ENCODE results near the gene SND1.
"Not testable (repeated sequence)": the region's sequence is repeated elsewhere in the genome, so short reads cannot be mapped to it uniquely, and the experiment has no call there.

SND1 gene

DNA sequence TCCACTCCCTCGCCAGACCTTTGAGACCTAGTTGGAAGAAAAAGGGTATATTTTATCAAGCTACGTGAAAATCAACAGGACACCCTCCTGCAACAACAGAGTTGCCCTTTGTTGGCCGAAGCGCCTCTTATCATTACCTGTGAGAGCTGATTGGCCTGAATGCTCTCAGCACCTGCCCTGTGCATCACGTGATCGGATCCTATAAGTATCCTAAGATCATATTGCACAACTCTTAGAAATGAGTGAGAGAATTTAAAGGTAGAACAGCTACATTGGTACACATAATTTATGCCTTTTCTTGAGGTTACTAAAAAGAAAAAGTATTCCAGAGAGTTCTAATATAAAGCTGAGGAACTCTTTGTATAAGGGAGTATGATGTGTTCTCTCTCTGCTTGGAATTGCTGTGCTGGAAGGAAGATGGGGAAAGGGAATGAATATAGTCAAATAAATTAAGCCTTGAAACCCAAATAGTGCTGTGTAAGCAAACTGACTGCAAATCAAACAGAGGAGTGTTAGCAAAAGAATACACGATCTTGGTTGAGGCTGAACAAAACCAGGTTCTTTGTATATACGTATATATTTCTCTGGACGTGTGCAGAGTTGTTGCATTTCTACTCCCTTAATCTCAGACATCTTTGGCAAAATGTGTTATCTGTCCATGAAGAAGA, 309.9 kb downstream of the SND1 start:
- DNase-seq (ENCODE audit: low spot score), result no peak

DNA sequence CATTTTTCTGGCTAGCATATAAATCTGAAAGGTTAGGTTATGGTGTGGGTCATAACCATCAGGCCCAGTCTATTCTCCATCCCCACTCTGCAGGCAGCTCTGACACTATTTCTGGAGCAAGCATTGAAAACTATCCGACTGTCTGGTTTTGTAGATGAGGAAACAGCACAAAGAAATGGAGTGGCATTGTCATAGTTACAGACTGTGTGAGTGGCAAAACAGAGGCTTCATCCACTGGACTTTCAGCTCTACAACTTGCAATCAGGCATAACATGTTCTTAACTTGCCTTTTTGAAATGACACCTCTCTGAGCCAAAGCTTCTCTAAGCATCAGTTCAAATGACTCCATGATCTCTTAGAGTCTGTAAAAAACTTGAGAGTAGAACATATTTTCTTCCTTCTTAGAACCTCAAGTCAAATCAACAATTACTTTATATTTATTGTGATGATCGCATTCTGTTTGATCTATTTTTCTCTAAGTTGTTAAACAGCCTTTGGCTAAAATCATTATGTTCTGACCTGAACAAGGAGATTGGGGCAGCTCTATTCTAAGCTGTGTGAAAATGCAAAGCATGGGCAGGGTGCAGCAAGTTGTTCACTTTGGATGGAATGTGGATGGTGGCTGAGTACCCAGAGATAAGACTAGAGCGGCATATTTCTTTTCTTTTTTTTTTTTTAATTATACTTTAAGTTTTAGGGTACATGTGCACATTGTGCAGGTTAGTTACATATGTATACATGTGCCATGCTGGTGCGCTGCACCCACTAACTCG, 310.8 kb downstream of the SND1 start:
- no peak for DNase-seq (ENCODE audit: low spot score)

DNA sequence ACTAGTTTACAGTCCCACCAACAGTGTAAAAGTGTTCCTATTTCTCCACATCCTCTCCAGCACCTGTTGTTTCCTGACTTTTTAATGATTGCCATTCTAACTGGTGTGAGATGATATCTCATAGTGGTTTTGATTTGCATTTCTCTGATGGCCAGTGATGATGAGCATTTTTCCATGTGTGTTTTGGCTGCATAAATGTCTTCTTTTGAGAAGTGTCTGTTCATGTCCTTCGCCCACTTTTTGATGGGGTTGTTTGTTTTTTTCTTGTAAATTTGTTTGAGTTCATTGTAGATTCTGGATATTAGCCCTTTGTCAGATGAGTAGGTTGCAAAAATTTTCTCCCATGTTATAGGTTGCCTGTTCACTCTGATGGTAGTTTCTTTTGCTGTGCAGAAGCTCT, 311.9 kb downstream of the SND1 start:
- DNase-seq (ENCODE audit: low spot score), result not testable (repeated sequence)

DNA sequence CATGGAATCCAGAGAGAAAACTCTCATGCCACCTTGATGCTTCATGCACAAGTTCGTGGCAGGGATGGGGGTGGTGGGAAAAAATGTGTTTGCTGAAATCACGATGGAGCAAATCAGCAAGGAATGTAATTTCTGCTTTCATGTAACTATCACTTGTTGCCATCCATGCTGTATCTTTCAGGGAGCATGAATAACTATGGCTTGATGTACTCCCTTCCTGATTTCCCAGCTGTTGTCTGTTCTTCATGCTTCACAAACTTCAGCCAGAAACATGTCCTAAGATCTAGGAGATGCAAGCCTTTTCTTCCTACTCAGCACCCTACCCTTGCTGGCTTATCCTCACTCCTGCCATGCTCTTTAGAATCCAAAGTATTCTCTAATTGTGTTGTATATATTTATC, 315.3 kb downstream of the SND1 start:
- no peak for DNase-seq (ENCODE audit: low spot score)

DNA sequence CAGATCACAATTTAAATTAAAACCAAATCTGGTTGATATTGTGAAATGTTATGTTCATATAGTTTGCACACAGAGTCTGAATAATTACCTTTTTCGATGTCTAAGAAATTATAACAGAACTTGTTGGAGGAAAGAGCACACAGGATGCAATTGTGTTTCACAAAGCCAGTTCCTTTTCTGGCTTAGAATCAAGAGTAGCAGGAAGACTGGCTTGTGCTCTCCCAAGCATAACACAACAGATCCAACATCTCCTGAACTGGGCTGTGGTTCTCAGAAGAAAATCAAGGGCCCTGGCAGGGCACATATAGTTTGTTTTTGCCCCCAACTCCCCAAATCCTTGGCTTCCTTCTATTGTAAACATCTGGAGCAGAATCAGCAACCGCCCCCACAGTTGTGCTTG, 316.6 kb downstream of the SND1 start:
- DNase-seq (ENCODE audit: low spot score), result no peak

DNA sequence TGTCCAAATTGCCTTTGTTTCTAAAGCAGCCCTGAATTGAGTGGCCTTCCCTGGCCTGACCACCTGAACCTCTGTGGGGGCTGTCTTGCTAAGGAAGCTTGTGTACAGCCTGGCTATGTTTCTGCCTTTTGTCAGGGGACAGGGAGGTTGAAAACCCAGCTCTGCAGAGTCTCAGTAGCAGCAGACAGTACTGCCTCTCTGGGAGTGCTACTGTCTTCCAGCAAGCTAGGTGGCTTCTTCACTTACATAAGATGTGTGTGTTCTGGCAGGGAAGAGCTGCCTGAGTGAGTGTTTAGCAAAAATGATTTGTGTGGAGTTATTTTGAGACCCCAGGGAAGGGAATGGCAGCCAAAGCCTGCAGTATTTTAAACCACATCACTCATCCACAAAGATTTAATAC, 321.8 kb downstream of the SND1 start:
- no peak for DNase-seq (ENCODE audit: low spot score)

DNA sequence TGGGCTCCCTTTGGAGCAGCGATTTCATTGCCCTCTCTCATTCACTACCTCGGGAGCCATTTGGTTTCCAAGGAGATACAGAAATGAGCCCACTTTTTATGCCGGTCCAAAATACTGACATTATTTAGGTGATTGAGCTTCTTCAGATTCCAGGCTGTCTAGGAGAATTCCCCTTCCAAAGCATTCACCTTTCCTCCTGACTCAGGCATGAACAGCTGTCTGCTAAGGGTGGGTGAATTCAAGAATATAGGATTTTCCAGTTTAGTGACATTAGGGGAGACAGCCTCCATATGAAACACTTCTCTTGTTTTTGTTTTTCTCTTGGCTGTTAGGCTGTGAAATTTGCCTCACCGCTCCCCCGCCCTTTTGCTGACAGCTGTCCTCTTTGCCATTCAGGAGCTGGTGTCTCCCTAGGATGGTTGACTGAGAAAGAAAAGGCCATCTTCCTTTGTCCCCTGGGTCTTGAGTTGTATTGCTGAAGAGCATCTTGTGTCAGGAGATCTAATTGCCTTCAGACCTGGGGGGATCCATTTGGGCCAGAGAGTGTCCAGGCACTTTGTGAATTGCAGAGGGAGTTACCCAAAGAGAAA, 322.5 kb downstream of the SND1 start:
- DNase-seq (ENCODE audit: low spot score), result no peak

DNA sequence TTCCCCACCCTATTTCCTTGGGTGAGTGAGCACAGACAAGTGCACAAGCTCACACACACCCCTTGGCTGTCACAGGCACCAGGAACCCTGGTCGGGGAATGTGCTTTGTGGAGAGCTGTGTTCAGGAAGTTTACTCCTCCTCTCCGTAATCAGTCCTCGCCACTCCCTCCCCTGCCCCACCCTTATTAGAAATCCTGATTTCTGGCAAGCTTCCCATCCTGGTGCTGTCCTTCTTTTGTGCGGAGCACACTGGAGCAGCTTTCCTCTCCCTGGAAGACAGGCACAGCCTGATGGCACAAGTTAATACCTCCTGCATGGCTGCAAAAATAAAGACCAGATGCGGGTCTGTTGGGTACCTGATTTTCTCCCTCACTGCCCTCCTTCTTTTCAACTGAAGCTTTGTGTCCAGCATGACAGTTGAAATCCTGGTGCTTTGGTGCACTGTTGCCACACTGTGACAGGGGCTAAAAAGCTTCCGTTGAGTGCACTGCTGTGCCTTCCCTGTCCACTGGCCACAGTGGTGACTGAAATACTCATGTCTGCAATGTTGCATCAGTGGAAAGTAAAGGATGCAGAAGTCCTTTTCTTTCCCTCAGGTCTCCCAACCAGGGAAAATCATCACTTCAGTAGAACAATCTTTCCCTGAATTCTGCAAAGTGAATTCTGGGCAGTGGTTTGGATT, 324.2 kb downstream of the SND1 start:
- no peak for DNase-seq (ENCODE audit: low spot score)

DNA sequence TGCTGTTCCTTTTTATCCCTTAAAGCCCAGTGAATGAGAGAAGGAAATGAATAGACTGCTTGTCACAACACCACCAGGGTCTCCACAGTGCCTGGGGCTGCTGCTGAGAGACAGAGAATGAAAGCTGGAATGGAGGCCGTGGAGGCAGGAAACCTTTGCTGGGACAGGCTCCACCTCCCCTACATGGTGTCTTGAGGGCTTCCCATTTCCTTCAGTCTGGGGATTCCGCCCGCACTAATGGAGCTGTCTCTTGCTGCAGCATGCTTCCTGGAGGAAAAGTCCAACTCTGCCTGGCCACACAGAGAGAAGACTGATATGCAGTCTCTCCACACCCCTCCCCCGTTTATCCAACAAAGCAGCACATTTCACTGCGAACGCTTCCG, 324.7 kb downstream of the SND1 start:
- no peak for DNase-seq (ENCODE audit: low spot score)

DNA sequence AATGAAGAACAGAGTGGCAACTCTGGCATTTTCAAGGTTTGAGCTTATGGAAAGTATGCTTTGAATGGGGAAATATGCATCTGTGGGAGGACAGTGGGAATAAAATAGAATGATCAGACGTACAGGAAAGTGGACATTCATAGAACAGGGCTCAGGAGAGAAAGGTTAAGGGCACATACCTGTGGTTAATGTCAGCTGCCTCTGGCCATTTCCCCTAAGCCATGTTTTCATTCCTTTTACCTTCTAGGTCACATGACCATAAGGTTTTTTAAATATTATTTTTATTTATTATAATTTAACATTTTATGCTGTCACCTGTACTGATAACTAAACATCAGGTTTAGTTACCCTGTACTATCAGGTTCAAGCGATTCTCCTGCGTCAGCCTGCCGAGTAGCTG, 326.4 kb downstream of the SND1 start:
- no peak for DNase-seq (ENCODE audit: low spot score)

DNA sequence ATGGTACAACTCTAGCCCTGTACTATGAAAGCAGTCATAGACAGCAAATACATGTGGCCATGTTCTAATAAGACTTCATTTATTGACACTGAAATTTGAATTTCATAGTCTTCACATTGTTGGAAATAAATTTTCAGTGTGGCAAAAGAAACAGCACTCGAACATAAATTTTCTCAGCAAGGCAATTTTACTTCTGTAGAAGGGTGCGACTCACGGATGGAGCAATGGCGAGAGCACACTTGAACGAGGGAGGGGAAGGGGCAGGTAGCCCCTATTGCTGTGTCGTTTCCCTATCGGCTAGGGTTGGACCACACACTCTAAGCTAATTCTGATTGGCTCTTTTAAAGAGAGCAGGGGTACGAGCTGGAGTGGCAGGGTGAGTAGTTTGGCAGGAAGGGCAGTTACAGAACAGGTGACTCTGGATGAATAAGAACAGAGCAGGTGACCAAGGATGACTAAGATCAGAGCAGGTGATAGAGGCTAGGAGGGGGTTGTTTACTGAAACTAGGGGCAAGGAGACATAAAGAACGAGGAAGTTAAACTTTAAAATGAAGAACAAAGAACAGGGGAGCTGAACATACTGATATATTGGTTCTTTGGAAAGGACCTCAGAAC, 327.2 kb downstream of the SND1 start:
- DNase-seq (ENCODE audit: low spot score), result no peak

DNA sequence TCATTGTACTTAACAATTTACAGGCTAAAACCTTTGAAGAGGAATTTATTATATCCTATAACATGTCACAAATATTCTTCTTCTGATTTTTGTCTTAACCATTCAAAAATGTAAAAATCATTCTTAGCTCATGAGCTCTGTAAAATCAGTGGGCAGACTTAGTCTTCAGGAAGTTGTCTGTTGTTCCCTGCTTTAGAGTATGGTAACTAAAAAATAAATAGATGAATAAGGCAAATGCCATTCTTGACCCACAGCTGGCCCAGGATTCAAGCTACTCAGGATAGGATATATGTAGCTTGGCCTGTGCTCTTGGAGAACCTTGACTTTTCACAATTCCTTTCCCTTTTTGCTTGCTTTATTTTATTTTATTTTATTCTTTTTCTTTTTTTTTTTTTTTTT, 327.7 kb downstream of the SND1 start:
- no peak for DNase-seq (ENCODE audit: low spot score)

DNA sequence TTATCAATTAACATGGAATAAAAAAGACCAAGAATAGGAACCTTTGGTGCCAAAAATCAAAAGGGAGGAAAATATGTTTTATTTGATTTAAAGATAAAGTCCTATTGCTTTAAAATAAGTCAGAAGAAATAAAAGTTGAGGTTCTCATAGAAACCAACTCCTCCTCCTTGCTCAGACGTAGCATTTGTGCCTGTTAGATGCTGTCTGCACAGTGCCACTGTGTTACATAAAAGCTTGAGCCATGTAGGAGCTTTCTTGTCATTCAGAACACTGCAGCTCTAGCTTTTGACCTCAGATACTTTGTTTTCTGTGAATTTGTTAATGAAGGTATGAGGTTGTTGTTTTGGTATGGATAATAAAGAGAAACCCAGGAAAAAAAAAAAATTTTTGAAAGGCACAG, 328.9 kb downstream of the SND1 start:
- DNase-seq (ENCODE audit: low spot score), result no peak

DNA sequence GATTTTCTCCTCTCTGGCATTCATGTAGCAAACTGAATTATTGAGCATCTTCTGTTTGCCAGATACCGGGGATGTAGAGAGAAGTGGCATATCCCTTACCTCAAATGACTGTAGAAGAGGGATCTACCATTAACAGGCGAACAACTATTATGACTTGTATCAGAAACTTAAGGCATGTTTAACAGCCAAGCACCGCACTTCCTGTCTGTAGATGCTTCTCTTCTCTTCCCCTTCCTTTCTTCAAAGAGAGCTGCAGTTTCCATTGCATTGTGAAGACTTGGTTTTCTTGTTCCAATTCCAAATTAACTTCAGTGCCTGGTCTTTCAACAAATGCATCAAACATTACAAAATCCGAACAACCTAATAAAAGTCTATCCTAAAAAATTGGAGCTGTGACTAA, 330.0 kb downstream of the SND1 start:
- no peak for DNase-seq (ENCODE audit: low spot score)

DNA sequence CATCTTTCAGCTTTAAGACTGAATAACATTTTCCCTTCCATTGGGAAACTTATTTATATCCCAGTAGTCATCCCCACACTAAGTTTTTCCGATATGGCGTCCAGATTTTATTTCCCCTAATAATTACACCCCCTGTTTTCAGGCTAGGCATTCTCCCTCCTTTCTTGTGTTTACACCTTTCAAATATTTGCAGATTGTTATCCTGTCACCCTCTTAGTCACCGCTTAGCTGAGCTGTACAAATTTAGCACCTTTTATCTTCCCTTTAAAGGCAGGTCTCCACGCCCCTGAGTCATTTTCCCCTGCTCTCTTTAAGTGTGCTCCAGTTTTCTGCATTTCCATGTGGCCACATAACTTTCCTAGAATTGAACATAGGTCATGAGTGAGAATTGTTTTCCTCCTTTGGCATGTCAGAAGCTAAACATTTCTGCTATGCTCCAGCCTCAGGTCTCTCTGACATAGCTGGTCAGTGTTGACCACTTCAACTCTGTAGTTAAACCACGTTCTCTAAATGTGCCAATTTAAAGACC, 331.9 kb downstream of the SND1 start:
- DNase-seq (ENCODE audit: low spot score), result no peak

DNA sequence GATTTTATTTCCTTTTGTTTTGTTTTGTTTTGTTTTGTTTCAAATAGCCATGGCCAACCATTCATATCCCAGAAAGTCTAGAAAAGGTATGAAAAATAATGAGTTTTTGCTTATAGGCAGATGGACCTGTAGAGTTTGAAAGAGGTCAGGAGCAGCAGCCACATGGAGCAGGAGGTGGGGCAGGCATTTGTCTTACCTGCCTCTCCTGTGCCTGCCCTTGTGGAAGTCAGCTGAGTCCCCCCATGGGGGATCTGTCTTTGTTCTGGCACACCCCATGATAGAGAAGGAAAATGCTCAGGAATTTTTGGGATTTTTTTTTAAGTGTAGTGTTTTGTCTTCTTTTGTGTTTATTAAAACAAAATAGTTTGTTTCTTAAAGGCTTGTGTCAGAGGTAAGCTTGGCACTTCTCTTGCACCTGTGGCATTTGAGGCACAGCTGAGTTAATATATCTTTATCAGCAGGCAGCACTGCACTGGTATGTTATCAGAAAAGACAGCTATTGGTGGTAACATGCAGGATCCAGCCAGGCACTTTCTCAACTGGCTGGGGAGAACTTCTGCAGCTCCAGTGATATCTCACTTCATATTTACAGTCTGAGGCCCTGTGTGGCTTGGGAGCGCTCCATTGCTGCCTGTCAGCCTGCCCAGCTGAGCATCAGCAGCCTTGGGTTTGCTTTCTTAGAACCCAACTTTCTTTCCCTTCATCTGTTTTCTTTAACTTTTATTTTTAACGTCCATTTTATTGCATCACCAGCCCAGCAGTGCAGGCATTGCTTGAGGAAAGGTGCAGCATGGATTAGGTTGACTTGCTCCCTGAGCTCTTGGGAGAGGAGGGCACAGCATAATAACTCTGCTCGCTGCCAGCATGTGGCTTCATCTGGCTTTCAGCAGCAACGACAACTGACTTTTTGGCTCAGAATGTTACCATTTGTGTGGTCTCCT, 334.9 kb downstream of the SND1 start:
- DNase-seq (ENCODE audit: low spot score), result no peak

DNA sequence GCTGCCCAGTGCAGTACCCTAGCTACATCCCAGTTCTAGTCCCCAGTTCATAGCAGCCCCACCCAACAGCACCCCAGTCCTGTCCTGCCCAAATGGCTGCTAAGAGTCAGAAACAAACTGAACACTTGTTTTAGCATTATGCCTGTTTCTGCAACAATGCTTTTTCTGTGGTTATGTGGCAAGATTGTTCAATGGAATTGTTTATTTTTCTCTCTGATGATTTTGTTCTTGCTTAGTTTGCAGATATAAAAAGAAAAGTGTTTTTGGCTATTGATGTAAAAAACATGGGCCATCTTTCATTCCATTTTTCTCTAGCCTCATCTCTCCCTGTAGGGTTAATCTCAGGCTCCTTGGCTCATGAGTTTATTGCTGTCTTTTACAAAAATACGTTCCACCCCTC, 336.8 kb downstream of the SND1 start:
- no peak for DNase-seq (ENCODE audit: low spot score)

DNA sequence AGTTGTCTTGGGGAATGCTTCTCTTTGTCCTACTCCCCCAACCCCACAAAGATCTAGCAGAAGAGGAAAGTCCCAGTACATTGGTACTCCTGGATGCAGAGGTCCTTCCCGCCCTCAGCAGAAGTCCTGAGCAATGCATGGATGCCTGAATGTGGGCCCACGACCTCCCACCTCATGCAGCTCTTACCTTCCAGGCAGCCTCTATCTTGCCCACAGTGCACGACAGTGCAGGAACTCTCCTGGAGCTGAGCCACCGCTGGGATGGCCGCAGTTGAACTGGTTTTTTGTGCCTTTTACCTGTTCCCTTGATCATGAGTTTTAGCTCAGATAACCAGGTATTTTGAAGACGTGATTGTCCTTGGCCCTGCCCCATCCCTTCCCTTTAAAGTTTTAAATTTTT, 341.3 kb downstream of the SND1 start:
- DNase-seq (ENCODE audit: low spot score), result no peak

DNA sequence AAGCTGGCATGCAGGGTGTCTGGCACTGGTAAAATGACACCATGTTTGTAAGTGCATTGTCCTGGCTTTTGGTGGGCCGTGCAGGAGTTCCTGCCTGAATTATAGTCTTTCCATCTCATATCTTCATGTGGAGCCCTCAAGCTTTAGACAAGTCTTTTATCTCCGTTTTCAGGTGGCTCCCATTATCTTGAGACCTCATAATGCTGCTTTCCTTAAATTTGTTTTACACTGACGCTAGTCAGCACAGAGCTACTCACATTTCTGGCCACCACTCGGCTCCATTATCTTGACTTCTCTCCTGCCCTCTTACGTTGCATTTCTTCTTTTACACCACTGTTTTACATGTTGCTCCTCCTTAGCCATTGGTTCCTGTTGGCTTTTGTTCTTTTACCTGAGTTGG, 342.0 kb downstream of the SND1 start:
- no peak for DNase-seq (ENCODE audit: low spot score)

DNA sequence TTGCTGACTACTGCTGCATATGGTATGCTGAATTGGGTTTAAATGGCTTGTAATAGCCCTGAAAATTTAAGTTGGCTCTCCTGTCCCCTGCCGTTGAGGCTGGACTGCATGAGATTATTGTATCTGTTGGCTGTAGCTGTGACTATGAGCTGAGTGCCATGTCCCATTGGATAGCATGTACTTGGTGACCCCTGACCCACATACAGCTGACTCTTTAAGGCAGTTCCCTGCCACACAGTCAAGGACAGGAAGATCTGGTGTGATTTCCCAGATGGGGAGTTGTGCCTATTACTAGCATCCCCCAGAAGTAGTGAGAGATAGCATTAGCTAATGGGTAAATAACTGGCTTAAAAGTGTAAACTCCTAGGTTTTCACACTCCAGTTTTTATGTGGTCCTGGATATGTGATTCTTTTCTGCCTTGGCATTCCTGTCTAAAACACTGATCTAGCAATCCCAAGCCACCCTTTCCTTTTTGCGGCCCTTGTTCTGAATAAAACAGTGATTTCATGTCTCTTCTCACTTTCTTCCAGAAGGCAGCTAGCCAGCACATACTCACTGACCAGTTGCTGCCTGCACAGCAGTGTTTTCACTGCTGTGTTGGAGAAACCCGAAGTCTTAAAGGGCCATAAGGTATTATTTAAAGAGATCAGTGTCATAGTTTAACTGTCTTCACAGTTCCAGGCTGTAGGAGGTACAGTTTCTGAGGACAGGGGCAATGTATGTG, 343.3 kb downstream of the SND1 start:
- no peak for DNase-seq (ENCODE audit: low spot score)

DNA sequence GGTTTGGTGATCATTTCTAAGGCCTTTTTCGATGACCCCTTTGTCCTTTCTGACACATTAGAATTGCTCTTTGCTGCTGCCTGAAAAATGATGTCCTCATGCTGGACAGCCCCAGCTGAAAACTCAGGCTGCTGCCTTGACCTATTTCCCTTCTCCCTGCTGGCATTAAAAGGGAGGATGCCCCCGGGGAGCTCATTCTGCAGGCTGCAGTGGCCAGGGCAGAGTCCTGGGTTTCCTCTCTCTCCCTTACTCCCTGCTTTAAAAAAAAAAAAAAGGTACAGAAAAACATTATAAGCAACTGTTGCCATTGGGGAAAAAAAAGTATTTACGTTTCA, 343.9 kb downstream of the SND1 start:
- DNase-seq (ENCODE audit: low spot score), result no peak

Data from NAMALWA (cell line).